Activated CD4-positive, alpha-beta T cell treated with anti-CD3 and anti-CD28 coated beads, Interleukin-2, Interleukin-6, amounts not matched to agents 100 ng/mL and 50 ng/mL, durations not matched to agents 16 hours and 8 hours (primary cell): Measurements from ENCODE around the gene BHMT2.

Source experiments
- DNase-seq: peaks from one replicate; pipeline ENCODE4 v3.0.0-alpha.2; 2020

BHMT2 gene, protein sequence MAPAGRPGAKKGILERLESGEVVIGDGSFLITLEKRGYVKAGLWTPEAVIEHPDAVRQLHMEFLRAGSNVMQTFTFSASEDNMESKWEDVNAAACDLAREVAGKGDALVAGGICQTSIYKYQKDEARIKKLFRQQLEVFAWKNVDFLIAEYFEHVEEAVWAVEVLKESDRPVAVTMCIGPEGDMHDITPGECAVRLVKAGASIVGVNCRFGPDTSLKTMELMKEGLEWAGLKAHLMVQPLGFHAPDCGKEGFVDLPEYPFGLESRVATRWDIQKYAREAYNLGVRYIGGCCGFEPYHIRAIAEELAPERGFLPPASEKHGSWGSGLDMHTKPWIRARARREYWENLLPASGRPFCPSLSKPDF

DNA sequence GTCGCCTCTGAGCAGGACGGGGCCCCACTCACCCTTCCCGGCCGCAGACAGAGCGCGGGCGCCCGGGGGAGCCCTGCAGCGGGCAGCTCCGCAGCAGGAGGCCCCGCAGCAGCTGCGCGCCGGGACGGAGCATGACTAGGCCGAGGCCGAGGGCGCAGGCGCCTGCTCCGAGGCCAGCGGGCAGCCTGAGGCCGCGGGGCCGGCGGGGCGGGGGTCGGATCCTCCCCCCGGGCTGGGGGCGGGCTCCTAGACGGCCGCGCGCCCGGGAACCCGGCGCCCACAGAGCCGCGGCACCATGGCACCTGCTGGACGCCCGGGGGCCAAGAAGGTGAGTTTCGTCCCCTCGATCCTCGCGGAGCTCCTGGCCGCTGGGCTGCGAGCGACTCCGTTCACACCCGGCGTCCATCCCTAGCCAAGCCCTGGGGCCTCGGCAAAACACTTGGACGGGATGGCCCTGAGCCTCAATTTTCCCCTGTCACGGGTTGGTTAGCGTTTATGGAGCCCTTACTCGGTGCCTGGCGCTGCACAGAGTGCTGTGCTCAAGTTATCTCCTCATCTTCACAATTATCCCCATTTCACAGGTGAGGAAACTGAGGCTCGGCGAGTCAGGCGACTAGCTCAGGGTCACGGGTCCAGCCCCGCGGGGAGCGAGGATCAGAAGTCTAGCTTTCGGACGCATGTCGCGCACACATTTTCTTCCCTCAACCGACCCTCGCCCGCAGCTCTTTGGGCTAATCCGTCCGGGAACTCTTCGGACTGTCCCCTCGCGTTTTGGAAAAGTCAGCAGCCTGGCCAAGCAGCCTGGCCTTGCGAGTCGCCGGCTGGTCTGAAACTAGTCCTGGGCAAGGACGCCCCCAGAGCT lies at the start of gene BHMT2, which contains the start of gene DMGDH:
TSS of gene BHMT2 (plus strand) at position 280 of the 862 bp plus-strand sequence. CDS start at position 296, 16 bp downstream.
TSS of gene DMGDH (minus strand) at position 187 of the 862 bp plus-strand sequence. CDS start at position 133, 54 bp downstream.
- DNase-seq = no peak

DNA sequence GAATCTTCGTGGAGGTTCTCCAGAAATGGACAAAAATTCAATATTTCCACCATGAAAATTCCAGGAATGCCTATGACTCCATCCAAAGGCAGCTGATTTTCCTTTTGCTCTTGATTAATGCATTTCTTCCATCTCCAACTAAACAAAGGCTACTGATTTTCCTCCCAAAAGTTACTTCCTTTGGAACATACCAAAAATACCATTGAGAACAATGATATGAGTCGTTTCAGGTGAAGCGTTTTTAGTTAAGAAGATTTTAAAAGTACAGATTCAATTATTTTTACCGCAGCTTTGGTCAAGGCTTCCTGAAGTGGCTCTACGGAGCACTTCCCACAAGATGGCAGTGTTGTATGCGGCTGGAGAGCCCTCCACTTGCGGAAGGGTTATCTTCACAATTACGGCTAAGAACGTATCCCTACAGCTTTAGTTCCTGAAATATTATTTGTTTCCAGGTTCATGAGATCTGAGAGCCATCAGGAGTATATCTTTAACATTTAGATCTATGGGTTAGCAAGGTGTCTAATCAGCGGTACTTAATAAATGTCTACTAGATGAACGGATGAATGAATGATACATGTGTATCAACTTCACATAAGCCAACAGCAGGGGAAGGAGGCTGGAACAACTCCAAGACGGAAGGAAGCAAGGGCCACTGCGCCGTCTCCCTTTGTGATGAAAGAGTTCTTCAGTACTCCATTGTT lies 48.6 kb upstream of the BHMT2 start:
- peak; percentile 55 for DNase-seq

DNA sequence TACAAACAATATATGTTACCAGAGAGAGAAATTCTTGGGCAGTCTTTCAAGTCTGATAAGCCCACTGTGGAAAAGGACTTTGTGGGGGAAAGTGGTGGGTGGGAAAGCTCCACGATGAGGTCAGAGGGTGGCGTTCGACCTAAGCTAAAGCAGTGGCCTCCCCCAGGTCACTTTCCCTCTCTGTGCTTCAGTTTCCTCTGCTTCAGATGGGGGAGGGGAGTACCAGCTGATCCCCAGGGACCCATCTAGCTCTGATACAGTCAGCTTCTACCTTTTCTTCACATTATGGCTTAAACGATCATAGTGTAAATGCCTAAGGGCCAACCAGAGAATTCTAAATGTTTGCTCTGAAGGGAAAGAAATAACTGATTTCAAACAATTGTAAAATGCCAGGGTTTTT lies 47.8 kb upstream of the BHMT2 start:
- DNase-seq = no peak

DNA sequence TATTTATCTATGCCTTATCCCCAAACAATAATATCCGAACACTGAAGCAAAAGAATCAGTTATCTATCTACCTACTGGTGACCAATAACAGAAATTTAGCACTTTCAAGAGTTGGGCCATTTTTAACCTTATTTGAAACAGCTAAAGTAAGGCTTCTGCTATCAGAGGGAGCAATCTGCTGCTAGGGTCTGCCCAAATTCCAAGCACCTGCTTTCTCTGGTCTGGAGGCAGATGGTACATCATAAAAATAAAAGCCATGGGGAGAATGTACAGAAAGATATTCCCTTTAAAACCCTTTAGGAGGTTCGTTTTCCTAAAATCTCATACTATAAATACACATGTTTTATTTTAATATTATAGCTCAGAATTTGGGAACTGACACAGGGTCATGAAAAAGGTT lies 46.8 kb upstream of the BHMT2 start:
- DNase-seq = no peak

DNA sequence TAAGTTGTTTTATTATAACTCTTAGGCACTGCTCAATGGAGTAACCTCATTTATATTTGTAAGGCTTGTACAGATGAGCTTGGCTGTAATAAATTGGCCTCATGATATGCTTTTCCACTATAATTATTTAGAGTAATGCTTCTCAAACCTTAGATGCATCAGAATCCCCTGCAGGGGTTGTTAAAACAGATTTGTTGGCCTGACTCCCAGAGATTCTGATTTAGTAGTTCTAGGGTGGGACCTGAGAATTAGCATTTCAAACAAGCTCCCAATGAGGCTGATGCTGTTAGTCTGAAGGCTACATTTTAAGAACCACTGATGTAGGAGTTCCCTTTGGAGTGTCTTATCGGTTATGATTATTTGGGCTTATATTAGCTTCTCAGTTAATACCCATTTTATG lies 46.2 kb upstream of the BHMT2 start:
- no peak for DNase-seq

DNA sequence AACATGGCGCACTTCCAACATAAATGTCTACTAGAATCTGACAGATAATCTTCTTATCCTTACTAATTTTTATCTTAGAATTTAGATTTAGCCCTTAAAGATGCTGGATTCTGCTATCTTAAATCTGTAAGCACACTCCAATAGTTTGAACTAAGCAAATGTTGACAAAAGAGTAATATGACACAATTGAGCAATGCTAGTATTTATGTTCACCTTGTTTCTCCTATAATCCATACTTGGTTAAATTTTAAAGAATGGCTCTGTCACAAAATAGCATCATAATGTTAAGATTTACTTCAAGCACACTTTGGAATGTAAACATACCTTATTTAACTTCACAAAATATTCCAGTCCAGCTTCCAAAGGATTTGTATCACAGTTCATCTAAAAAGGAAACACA lies 45.6 kb upstream of the BHMT2 start:
- DNase-seq = no peak

DNA sequence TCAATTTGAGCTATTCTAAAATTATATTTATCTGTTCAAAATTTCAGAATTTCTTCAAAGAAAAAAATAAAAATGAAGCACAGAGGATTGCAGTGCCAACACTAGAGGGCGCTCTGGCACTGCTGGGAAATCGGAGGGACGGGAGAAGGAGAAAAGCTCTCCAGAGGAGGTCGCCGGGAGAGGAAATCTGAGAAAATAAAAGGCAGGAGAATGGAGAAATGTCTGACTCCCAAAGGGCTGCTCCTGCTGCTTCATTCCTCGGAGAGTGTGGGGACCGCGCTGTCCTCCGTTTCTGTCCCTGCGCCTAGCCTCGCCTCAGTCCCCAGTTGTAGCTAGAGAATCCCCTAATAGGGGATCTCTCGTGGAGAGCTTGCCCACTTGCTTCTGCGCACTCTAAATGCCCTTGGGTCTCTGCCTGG lies 44.5 kb upstream of the BHMT2 start:
- DNase-seq = peak; percentile 58

DNA sequence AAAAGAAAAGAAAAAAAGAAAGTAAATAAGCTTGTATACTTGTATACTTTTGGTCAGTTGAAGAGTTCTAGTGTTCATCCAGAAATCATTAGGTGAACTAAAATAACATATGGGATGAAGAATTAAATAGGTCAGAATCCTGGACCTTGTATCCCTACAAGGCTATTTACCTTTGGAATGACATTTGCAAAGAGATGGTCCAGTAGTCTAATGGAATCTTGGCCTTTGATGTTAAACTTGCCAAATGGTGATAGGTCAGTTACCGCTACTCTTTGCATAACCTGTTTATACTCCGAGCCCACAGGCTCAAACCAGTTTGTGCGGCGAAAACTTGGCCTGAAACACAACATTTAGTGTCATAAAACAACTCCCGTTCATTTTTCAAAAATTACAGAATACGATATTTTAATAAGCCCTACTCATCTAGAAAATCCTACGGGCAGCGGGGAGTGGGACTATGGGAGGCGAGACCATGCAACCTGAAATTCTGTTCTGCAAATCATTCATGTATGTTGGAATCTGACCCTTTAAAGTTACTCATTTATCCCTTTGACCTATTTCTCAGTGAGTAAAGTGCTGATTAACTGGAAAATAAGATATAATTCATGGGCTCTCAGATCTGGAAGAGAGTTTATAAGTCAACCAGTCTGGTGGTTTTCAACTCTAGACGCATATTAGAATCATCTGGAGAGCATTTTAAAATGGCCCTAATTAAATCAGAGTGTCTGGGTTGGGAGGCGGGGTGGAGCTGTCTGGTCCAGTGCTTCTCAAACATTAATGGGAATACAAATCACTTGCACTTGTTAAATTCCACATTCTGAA lies 38.7 kb upstream of the BHMT2 start:
- no peak for DNase-seq

DNA sequence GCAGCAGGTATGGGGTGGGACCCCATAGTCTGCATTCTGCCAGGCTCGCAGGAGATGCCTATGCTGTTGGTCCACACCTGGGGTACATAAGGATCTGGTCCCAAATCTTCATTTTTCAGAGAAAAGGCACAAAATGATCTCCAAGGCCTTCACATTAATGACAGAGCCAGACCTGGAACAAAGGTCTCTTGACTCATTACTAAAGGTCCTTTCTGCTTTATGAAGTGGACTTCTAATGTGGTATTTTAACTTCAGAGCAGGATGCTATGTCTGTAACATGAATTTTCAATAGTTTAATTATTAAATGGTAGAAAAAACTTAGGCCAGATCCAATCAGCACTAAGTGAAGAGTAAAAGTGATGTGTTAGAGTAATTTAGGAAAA lies 38.1 kb upstream of the BHMT2 start:
- no peak for DNase-seq

DNA sequence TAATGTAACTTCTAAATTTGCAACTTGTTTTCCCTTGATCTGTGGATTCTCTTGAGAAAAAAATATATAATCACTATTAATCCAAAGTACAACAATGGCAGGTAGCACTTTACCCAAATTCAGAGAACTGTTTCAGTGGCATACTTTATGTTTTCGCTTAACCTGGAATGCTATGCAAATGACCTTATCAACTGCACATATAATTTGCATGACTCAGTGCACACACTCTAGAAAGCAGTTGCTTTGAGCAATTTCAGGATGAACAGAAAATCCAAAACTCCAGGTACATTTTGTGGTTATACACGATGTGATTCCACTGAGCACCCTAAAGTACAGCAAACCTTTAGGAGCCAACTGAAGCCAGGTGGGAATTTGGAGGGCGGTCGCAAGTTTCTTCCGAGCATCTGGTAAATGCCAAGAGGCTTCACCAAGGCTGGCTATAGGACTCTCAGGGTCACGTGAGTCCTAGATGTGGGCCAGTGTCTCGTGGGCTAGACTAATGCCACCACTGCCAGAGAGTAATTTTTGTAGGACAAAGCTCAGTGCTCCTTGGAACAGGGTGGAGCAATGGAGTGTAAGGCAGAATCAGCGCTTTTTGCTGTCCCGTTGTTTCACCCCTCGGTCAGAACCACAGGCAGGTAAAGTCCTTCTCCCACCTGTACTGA lies 37.4 kb upstream of the BHMT2 start:
- no peak for DNase-seq

DNA sequence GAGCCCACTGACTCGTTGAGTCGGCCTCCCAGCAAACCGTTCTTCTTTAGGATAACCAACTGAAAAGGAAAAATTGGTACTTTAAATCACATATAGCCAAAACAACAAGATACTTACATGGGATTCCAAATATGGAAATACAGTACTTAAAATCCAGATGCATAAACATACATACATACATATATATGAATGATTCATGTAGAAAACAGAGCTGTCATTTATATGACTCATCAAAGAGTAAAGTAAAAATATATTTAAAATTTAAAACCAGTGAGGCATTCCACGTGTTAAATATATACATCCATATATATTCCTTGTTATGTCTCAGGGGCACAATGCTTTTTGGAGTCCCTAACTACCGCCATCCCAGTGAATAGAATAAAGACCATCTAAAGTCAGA lies 36.8 kb upstream of the BHMT2 start:
- no peak for DNase-seq

DNA sequence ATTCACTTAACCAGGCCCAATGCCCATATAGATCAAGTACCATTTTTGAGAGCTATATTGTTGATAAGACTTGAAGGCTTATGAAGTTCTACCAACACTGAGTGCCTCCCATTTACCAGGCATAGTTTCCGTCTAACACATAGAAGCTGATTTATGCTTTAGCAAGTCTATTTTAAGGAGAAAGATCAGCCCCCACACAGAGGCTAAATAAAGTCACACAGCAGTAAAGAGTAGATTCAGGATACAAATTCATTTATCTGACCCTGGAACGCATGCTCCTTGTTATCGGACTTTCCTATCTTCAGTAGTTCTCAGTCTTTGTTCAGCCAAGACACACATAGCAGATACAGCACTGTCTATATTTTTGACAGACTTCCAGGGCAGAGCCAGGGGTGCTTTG lies 34.3 kb upstream of the BHMT2 start:
- DNase-seq = no peak

DNA sequence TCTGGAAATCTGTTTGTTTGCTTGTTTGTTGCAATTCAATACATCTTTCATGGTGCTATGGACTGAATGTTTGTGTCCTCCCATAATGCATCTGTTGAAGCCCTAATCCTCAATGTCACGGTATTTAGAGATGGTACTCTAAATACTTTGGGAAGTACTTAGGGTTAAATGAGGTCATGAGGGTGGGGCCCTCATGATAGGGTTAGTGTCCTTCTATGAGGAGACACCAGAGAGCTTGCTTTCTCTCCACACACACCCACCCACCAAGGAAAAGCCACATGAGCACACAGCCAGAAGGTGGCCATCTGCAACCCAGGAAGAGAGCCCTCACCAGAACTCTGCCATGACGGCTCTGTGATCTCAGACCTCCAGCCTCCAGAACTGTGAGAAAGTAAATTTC lies 32.8 kb upstream of the BHMT2 start:
- no peak for DNase-seq

DNA sequence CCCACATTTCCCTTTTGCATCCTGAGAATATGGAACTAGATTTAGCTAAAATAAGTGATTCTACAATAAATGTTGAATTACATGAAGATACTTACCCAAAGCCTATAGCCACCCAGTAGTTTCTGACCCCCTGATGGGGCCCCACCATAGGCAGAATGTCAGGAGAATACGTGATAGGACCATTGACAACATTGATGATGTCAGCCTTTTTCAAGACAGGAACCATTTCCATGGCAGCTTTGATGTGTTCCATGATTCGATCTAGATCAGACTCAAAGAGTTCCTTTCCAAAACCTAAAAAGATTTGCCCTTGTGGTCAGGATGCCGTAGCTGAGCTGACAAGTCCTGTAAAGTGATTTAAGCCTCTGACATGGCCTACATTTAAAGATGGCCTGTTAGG lies 27.4 kb upstream of the BHMT2 start:
- DNase-seq = no peak

DNA sequence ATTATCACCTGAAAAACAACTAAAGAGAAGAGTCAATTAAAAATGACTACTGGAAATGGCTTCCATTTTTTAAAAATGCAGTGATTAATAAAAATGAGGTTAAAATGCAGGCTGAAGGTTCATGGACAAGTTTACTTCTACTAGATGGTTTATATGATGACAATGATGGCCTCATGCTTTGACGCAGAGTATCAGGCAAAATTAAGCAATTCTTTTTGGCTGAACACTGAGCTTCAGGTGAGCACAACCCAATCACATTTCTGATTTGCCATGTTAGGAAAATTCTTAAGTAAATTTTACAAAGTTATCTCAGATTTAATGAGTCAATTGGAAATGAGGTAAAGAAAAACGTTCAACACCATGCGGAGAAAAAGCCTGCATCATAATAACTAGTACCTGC lies 22.4 kb upstream of the BHMT2 start:
- DNase-seq = no peak

DNA sequence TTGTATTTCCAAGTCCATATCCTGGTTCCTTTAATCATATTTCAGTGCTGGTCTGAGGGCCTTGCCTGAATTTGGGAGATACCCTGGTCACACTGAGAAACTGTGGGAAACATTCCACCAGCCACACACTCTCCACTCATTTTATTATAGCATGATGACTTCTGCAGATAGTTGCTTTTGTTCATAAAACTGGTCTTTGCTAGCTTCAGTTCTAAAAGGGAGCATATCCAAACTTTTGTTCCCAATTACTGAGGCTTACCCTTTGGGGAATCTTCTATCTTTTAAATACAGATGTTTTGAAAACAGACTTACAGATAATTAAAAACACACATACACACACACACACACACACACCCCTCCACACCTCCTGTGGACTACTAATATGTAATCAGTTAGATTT lies 21.1 kb upstream of the BHMT2 start:
- no peak for DNase-seq

DNA sequence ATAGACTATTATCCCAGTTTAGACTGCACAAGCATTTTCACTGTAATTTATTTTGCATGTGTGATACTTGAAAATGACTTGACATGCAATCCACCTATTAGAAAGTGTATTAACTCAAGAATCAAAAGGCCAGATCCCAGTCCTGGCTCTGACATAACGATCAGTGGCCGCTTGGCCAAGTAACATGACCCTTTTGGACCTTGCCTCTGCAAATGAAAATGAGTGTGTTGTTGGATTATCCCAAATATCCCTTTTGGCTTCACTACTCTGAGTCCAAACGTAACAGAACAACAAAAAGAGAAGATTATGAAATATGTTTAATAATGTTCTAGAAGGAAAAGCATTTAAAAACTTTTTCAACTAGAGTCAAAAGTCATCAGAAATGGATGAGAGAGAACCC lies 19.1 kb upstream of the BHMT2 start:
- no peak for DNase-seq

DNA sequence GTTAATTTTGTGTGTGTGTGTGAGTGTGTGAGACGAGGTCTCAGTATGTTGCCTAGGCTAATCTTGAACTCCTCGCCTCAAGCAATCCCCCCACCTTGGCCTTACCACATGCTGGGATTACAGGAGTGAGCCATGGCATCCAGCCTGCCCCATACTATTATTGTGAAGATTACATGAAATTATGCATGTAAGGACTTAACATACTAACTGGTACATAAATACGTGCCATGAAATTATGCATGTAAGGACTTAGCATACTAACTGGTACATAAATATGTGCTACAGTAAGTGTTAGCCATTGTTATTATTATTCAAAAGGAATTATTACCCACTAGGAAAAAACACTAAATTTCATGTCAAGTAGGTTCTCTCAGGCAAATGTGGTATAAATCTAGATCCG lies 16.2 kb upstream of the BHMT2 start:
- no peak for DNase-seq

DNA sequence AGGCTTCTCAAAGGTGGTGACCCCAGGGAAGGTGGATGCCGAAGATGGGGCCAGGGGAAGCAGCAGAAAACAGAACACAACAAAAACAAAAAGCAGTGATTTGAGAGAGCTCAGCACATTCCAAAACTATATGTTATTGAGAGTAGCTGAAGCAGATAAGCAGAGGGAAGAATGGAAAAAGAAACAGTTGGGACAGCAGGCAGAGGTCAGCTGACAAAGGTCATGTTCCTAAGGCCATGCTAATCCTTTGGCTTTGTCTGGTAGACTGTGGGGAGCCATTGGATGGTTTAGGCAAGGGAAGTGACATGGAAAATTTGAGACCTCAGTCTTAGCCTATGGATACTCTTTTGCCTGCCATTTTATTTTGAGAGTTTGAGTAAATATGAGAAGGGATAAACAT lies 14.6 kb upstream of the BHMT2 start:
- no peak for DNase-seq

DNA sequence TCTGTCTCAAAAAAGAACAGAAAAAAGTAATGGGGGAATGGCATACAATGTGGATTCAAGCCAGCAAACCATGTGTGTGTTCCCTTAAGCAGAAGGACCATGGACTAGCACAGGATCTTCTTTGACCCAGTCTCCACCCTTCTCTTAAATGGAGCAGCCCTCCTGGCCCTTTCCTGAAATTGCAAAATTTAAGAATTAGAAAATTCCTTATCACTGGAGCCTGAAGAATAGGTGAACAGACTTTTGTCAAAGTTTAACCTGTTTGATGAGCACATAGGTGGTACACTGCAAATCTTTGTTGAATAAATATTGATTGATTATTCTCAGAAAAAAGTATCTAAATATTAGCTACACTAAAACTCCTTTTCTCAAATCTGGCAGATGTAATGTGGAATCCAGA lies 12.7 kb upstream of the BHMT2 start:
- no peak for DNase-seq

DNA sequence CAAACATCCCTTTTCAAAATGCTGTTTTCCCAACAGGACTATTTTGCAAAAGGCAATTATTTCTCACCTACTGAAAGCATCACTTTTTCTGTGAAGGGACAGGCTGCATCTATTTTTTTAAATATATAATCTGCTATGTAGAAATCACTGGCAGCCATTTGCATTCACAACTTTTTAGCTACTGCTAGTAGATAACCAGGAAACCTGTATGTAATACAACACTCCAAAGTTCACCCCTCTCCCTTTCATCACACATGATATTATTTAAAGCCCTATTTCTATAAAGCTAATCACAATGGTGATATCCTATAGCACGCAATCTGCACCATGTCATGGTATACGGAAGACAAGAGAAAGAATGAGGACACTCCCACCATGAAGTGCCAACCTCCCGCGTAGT lies 9.9 kb upstream of the BHMT2 start:
- no peak for DNase-seq

DNA sequence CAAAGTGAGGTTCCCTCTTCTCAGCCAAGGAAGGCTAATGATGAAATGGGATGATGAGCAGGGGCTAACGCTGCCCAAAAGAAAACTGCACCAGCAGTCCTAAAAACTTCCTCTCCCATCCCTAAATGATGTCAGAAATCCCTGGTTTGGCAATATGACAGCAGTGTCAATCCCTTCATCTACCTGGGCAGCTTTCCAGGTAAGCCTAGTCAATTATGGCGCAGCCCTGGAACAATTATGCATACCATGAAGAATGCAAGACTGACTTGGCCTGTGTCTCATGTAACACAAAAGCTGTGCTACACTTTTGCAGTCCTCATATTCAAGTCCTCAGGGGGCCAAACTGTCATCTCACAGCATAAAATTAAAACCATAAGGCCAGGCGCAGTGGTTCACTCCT lies 7.1 kb upstream of the BHMT2 start:
- no peak for DNase-seq
